ENCODE results near the gene CD99.

The CD99 gene, protein sequence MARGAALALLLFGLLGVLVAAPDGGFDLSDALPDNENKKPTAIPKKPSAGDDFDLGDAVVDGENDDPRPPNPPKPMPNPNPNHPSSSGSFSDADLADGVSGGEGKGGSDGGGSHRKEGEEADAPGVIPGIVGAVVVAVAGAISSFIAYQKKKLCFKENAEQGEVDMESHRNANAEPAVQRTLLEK

DNA sequence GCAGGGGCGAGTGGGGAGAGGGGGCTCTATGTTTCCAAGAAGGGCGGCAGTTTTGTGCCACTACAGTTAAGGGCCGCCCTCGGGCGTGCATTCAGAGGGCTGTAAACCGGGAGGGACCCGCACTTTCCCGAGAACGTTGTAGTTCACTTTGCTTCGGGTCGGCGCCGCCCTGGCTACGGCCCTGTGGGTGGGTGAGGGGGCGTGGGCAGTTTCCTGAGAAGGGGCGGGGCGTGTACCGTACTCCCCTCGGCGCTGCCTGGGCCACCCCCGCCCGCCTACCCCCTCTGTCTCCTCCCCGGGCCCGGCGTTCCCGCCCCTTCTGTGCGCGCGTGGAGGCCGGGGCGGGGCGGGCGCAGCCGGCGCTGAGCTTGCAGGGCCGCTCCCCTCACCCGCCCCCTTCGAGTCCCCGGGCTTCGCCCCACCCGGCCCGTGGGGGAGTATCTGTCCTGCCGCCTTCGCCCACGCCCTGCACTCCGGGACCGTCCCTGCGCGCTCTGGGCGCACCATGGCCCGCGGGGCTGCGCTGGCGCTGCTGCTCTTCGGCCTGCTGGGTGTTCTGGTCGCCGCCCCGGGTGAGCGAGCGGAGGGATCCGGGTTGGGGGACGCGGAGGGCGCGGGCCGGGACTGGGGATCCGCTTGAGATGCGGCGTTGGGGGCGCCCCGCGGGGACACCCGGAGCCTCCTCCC, at the start of gene CD99:
Gene CD99, plus strand, starts transcription at position 440 of the 687 bp plus-strand sequence. Its CDS starts 66 bp downstream, at position 506.
- Mint-ChIP-seq H3K36me3 (no peaks in the 10 kb centered on the region), H3K27ac (peak within 1 kb of the TSS; percentile 87), H3K4me3 (peak within 1 kb of the TSS; percentile 96), H3K4me1 (peaks cover 41% of the 10 kb centered on the region), H3K27me3 (no peaks in the 10 kb centered on the region), H3K9me3 (no peaks in the 10 kb centered on the region)
- ATAC-seq, result peak; percentile 96

DNA sequence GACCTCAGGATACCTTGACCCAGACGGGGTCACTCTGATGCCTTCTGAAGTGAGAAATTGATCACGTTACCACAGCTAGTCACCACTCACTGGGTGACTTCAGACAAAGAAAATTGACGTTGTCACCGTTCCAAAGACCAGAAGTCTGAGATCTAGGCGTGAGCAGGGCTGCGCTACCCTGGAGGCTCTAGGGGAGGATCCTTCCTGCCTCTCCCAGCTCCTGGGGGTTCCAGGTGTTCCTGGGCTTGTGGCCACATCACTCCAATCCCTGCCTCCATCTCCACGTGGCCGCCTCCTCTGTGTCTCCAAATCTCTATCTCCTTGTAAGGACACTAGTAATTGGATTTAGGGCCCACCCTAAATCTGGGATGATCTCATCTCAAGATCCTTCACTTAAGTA, 48.9 kb upstream of the CD99 start:
- Mint-ChIP-seq H3K27ac (no peak overlapping the region), H3K4me1 (peaks cover under 1% of the 10 kb centered on the region), H3K27me3 (no peaks in the 10 kb centered on the region), H3K9me3 (no peaks in the 10 kb centered on the region), H3K36me3 (peaks cover 59% of the 10 kb centered on the region), H3K4me3 (no peak overlapping the region)
- no peak for ATAC-seq

DNA sequence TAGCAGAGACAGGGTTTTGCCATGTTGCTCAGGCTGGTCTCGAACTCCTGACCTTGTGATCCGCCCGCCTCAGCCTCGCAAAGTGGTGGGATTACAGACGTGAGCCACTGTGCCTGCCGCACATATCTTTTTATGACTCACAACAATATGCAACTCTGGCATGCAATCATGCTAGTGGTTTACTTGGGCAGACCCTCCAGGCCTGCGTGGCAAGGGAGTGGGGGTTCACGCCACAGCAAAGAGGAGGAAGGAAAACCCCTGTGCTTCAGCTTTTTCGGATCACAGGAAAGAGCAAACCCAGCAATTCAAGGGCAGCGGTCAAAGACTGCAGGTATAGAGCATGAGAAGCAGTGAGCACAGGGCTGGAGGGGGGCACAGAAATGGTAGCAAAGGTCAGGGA, 48.3 kb upstream of the CD99 start:
- Mint-ChIP-seq H3K4me1 (peaks cover 7% of the 10 kb centered on the region), H3K4me3 (no peak overlapping the region), H3K27me3 (no peaks in the 10 kb centered on the region), H3K36me3 (peaks cover 60% of the 10 kb centered on the region), H3K9me3 (no peaks in the 10 kb centered on the region), H3K27ac (no peak overlapping the region)
- ATAC-seq, result no peak

DNA sequence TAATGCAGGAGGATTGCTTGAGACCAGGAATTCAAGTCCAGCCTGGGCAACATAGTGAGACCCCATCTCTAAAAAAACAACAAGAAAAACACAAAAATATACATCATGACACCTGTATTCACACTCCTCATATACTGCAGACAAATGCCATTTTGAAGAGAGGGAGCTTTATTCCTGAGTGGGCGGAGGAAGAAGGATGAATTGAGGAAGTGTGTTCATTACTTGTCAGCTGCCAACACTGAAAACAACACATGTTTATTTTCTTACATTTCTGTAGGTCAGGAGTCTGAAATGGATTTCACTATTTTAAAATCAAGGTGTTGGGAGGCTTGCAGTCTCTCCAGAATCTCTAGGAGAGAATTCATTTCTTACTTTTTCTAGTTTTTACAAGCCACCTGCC, 47.2 kb upstream of the CD99 start:
- H3K9me3 Mint-ChIP-seq, result no peaks in the 10 kb centered on the region
- no peak overlapping the region for H3K27ac Mint-ChIP-seq
- H3K27me3 Mint-ChIP-seq, result no peaks in the 10 kb centered on the region
- peaks cover 8% of the 10 kb centered on the region for H3K4me1 Mint-ChIP-seq
- no peak for ATAC-seq
- peaks cover 56% of the 10 kb centered on the region for H3K36me3 Mint-ChIP-seq
- no peak overlapping the region for H3K4me3 Mint-ChIP-seq

- peaks cover 53% of the 10 kb centered on the region for H3K36me3 Mint-ChIP-seq
- H3K4me1 Mint-ChIP-seq, result peaks cover 8% of the 10 kb centered on the region
- H3K27ac Mint-ChIP-seq, result no peak overlapping the region
- peaks cover 5% of the 10 kb centered on the region for H3K9me3 Mint-ChIP-seq
- no peak overlapping the region for H3K4me3 Mint-ChIP-seq
- no peaks in the 10 kb centered on the region for H3K27me3 Mint-ChIP-seq
- no peak for ATAC-seq
These were observed 45.5 kb upstream of the CD99 start for GRCh38 chrX:2645563-2645962.

DNA sequence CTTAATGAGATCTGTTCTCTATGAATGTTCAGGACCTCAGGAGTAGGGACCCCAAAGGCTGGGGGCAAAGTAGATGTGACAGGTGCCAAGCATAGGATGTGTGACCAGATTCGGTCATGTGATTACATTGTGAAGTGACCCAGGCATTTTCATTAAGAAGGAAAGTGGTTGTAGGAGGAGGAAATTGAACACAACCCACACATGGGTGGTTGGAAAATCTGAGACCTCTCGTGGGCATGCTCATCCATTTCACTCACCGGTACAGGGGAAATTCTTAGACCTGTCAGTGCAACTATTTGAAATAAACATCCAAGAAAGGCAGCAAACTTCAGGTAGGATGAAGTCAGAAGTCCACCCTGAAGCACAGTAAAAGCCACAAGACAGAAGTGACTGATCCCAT, 43.5 kb upstream of the CD99 start:
- Mint-ChIP-seq H3K4me1 (peaks cover 8% of the 10 kb centered on the region), H3K4me3 (no peak overlapping the region), H3K27ac (peak overlapping the region; percentile 29), H3K9me3 (peaks cover 5% of the 10 kb centered on the region), H3K36me3 (peaks cover 50% of the 10 kb centered on the region), H3K27me3 (no peaks in the 10 kb centered on the region)
- peak; percentile 20 for ATAC-seq

DNA sequence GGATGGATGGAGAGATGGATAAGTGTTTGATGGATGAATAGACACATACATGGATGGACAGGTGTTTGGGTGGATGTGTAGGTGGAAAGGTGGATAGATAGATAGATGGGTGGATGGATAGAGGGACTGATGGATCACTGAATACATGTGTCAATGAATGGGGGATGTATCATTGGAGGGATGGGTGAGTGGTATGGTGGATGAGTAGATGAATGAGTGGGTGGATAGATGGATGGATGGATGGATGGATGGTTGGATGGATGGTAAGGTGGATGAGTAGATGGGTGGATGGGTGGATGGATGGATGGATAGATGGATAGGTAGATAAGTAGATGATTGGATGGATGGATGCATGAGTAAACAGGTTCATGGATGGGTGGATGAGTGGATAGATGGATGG, 41.1 kb upstream of the CD99 start:
- H3K4me3 Mint-ChIP-seq, result no peak overlapping the region
- peaks cover 55% of the 10 kb centered on the region for H3K36me3 Mint-ChIP-seq
- peaks cover 8% of the 10 kb centered on the region for H3K4me1 Mint-ChIP-seq

DNA sequence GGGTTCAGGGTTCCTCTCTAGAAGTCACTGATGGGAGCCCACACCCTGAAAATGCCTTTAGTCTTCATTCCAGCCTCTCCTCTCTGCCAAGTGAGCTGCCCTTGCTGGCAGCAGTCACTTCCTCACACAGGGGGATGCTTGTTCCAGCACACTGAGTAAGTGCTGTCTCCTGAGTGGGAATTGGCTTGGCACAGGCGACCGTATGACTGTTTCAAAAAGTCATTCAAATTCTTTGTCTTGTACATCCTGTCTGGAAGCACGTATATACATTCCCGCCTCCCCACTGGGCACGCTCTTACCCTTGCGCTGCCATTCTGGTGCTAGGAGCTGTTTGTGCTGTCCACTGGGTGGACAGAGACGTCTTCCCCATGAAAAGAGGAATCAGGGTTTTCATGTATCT, 40.2 kb upstream of the CD99 start:
- Mint-ChIP-seq H3K36me3 (peaks cover 57% of the 10 kb centered on the region), H3K27me3 (no peaks in the 10 kb centered on the region), H3K4me1 (peaks cover 14% of the 10 kb centered on the region), H3K9me3 (peaks cover 5% of the 10 kb centered on the region), H3K27ac (no peak overlapping the region), H3K4me3 (no peak overlapping the region)
- ATAC-seq, result no peak

More for the DNA sequence above, 41.1 kb upstream of the CD99 start:
- H3K27ac Mint-ChIP-seq, result no peak overlapping the region
- peaks cover 5% of the 10 kb centered on the region for H3K9me3 Mint-ChIP-seq
- no peak for ATAC-seq
- no peaks in the 10 kb centered on the region for H3K27me3 Mint-ChIP-seq

DNA sequence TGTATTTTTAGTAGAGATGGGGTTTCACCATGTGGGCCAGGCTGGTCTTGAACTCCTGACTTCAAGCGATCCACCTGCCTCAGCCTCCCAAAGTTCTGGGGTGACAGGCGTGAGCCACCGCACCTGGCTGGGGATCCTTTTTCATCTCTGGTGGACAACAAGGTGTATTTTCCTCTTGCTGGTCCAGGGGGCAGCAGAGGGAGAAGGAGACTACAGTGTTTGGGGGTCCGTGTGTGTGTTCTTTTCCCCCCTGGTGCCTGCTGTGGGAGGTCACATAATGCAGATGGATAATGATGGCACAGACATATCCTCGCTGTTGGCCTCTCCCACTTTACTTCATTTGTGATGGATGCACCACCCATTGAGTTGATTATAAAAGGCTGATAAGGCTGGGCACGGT, 39.0 kb upstream of the CD99 start:
- Mint-ChIP-seq H3K4me3 (no peak overlapping the region), H3K27me3 (no peaks in the 10 kb centered on the region), H3K9me3 (peaks cover 5% of the 10 kb centered on the region), H3K27ac (no peak overlapping the region), H3K4me1 (peaks cover 14% of the 10 kb centered on the region), H3K36me3 (peaks cover 48% of the 10 kb centered on the region)
- ATAC-seq, result no peak

DNA sequence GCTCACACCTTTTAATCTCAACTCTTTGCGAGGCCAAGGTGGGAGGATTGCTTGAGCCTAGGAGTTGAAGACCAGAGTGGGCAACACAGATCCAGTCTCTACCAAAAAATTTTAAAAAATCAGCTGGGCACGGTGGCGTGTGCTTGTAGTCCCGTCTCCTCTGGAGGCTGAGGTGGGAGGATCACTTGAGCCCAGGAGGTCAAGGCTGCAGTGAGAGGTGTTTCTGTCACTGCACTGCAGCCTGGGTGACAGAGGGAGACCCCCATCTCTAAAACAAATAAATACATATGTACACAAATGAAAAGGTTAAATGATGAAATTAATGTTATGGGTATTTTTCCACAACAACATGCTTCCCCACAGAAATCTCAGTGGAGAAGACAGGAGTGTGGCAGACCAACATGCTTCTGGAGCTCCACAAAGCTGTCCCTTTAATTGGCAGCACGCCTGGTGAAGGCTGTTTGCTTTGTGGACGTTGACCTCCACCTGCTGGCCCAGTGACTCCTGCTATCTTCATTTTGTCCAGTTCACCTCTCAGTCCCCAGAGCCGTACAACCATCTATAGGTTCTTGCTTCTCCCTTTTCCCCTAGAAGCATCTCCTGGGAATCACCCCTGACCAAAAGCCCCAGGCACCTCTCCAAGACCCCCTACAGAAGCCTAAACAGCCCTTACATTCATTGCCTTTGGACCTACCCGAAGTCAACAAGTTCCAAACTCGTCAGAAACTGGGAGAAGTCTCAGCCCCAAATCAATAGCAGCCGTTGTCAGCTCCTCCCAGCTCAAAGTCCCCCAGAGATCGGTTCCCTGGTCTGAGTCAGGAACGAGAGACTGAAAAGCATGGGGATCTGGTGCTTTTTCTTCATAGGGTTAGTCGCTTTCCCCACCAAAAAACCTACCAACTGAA, 36.4 kb upstream of the CD99 start:
- Mint-ChIP-seq H3K4me3 (no peak overlapping the region), H3K9me3 (peaks cover 4% of the 10 kb centered on the region), H3K27me3 (no peaks in the 10 kb centered on the region), H3K27ac (no peak overlapping the region), H3K36me3 (peaks cover 39% of the 10 kb centered on the region), H3K4me1 (peaks cover 14% of the 10 kb centered on the region)
- no peak for ATAC-seq

GRCh38 chrX:2656257-2656836, 34.7 kb upstream of the CD99 start:
- no peaks in the 10 kb centered on the region for H3K27me3 Mint-ChIP-seq
- no peak for ATAC-seq
- H3K9me3 Mint-ChIP-seq, result no peaks in the 10 kb centered on the region
- peaks cover 18% of the 10 kb centered on the region for H3K4me1 Mint-ChIP-seq
- H3K36me3 Mint-ChIP-seq, result peaks cover 23% of the 10 kb centered on the region
- no peak overlapping the region for H3K4me3 Mint-ChIP-seq
- no peak overlapping the region for H3K27ac Mint-ChIP-seq

DNA sequence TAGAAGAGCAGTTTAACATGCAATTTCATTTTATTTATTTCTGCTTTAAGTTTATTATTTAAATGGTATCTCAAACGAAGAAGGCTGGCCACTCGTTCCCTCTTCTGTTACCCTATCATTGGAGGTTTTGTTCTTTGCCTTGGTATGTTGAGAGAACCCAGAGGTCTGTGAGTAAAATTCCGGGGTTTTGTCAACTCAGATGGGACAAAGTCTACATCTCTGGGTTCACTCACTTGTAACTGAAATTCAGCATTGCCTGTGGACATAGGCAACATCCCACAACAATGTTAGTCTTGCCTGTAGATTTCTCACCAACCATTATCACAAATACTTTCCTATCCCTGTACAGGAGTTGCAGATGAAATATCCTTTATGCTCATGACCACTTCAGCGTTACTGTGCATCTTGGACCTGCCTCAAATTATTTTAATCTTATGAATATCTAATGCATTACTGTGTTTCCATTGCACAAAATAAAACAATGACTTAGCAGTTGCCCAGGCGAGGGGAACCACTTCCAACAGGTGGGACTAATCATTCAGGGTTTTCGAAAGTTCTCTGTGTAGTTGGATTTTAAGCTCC, 33.5 kb upstream of the CD99 start:
- no peak for ATAC-seq
- peaks cover 18% of the 10 kb centered on the region for H3K4me1 Mint-ChIP-seq
- H3K27ac Mint-ChIP-seq, result peak overlapping the region; percentile 46
- peaks cover 23% of the 10 kb centered on the region for H3K36me3 Mint-ChIP-seq
- no peaks in the 10 kb centered on the region for H3K27me3 Mint-ChIP-seq
- no peak overlapping the region for H3K4me3 Mint-ChIP-seq
- H3K9me3 Mint-ChIP-seq, result no peaks in the 10 kb centered on the region

DNA sequence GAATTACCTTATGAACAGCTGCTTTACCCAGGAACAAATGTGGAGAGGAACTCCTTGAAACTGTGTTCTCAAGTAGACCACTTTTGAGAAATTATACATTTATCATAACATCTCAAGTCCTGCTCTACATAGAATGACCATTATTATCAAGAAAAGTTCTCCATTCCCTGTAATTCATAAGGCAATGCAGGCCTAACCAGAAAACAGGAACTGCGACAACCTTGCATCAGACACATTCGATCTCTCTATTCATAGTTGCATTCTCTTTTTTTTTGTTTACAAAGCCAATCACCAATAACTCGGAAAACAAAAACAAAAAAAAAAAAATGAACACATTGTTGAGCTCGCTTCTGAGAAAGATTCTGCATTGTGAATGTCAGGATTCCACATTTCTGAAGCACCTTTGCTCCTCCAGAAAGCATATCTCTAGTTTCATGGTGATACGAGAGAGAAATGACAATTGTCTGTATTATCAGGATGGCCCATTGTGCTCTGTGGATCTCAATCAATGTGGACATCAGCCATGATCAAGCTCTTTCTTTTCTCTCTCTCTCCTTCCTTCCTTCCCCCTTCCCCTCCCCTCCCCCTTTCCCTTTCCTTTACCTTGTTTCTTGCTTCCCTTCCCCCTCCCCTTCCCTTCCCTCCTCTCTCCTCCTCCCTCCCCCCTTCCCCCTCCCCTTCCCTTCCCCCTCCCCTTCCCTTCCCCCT, 32.4 kb upstream of the CD99 start:
- Mint-ChIP-seq H3K27ac (peak overlapping the region; percentile 46), H3K4me3 (no peak overlapping the region), H3K4me1 (peaks cover 18% of the 10 kb centered on the region), H3K36me3 (peaks cover 19% of the 10 kb centered on the region), H3K27me3 (no peaks in the 10 kb centered on the region), H3K9me3 (no peaks in the 10 kb centered on the region)
- no peak for ATAC-seq

DNA sequence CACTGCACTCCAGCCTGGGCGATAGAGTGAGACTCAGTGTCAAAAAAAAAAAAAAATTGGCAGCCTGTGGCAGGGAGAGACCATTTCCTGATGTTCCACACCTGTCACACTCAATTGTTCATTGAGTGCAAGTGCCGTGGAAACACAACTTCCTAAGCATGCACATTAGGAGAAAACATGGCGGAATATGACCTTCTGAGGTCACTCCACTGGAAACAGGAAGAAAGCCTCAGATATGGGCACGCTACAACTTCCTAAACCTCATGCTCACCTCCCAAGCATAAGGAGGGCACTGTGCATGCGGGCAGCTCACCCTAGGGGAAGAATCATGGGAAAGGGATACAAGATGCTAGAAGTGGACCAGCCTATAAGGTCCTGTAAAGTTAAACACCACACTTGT, 28.5 kb upstream of the CD99 start:
- H3K36me3 Mint-ChIP-seq, result peaks cover 14% of the 10 kb centered on the region
- no peak overlapping the region for H3K4me3 Mint-ChIP-seq
- no peaks in the 10 kb centered on the region for H3K9me3 Mint-ChIP-seq
- ATAC-seq, result no peak
- H3K27ac Mint-ChIP-seq, result no peak overlapping the region
- no peaks in the 10 kb centered on the region for H3K27me3 Mint-ChIP-seq
- H3K4me1 Mint-ChIP-seq, result peaks cover 29% of the 10 kb centered on the region

Data from stimulated activated memory B cell treated with anti-CD40 and anti-IgM and Interleukin-4, amounts not matched to agents 10 μg/mL and 1 μg/mL and 100 μg/mL, for 72 hours (primary cell).